ENCODE results near the gene D2HGDH. TPM values are rescaled to one million over a fixed set of nuclear protein-coding genes. Genes with fewer than 3 reads are reported as not detected.
A peak's percentile ranks its signal among the peaks of the same experiment; 100 is the strongest.

The D2HGDH gene
- total and polyA plus RNA-seq, 2 experiments from 2014 or later: 3.7 to 17.3 TPM

DNA sequence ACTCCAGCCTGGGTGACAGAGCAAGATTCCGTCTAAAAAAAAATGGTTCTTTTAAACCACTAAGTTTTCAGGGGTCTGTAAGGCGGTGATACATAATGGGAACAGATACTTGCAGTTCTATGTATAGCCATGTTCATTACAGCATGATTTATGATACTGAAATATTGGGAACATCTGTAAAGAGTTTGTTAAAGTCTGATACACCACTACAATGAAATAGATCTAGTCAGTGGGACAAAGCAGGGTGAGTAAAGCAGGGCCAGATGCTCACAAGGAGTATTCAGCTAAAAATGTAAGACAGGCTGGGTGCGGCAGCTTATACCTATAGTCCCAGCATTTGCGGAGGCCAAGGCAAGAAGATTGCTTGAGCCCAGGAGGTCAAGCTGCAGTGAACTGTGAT is 38.8 kb upstream of the D2HGDH start (continued):
- TF ChIP-seq, protein P1, sequence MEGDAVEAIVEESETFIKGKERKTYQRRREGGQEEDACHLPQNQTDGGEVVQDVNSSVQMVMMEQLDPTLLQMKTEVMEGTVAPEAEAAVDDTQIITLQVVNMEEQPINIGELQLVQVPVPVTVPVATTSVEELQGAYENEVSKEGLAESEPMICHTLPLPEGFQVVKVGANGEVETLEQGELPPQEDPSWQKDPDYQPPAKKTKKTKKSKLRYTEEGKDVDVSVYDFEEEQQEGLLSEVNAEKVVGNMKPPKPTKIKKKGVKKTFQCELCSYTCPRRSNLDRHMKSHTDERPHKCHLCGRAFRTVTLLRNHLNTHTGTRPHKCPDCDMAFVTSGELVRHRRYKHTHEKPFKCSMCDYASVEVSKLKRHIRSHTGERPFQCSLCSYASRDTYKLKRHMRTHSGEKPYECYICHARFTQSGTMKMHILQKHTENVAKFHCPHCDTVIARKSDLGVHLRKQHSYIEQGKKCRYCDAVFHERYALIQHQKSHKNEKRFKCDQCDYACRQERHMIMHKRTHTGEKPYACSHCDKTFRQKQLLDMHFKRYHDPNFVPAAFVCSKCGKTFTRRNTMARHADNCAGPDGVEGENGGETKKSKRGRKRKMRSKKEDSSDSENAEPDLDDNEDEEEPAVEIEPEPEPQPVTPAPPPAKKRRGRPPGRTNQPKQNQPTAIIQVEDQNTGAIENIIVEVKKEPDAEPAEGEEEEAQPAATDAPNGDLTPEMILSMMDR (conservative IDR thresholded peaks at IDR 0.05; ENCODE audit: low read depth in 2 of 2): no peak
- TF ChIP-seq ZNF331 (CRISPR knock-in tag; IDR thresholded peaks at IDR 0.05; ENCODE audit: low read depth) (no peak), JUNB (IDR thresholded peaks at IDR 0.05; ENCODE audit: unreplicated experiment) (no peak), STAT1 (IDR thresholded peaks at IDR 0.05; ENCODE audit: unreplicated experiment) (no peak), EZH2 (IDR thresholded peaks at IDR 0.05; ENCODE audit: low read depth, unreplicated experiment) (no peak), CREB1 (CRISPR knock-in tag; IDR thresholded peaks at IDR 0.05; ENCODE audit: low read depth) (no peak), ZNF114 (CRISPR knock-in tag; IDR thresholded peaks at IDR 0.05) (no peak), EZH2phosphoT487 (IDR thresholded peaks at IDR 0.05; ENCODE audit: unreplicated experiment) (no peak)
- TF ChIP-seq, protein P2, sequence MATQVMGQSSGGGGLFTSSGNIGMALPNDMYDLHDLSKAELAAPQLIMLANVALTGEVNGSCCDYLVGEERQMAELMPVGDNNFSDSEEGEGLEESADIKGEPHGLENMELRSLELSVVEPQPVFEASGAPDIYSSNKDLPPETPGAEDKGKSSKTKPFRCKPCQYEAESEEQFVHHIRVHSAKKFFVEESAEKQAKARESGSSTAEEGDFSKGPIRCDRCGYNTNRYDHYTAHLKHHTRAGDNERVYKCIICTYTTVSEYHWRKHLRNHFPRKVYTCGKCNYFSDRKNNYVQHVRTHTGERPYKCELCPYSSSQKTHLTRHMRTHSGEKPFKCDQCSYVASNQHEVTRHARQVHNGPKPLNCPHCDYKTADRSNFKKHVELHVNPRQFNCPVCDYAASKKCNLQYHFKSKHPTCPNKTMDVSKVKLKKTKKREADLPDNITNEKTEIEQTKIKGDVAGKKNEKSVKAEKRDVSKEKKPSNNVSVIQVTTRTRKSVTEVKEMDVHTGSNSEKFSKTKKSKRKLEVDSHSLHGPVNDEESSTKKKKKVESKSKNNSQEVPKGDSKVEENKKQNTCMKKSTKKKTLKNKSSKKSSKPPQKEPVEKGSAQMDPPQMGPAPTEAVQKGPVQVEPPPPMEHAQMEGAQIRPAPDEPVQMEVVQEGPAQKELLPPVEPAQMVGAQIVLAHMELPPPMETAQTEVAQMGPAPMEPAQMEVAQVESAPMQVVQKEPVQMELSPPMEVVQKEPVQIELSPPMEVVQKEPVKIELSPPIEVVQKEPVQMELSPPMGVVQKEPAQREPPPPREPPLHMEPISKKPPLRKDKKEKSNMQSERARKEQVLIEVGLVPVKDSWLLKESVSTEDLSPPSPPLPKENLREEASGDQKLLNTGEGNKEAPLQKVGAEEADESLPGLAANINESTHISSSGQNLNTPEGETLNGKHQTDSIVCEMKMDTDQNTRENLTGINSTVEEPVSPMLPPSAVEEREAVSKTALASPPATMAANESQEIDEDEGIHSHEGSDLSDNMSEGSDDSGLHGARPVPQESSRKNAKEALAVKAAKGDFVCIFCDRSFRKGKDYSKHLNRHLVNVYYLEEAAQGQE (IDR thresholded peaks at IDR 0.05; ENCODE audit: unreplicated experiment): no peak
- TF ChIP-seq, protein P3, sequence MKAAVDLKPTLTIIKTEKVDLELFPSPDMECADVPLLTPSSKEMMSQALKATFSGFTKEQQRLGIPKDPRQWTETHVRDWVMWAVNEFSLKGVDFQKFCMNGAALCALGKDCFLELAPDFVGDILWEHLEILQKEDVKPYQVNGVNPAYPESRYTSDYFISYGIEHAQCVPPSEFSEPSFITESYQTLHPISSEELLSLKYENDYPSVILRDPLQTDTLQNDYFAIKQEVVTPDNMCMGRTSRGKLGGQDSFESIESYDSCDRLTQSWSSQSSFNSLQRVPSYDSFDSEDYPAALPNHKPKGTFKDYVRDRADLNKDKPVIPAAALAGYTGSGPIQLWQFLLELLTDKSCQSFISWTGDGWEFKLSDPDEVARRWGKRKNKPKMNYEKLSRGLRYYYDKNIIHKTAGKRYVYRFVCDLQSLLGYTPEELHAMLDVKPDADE (IDR thresholded peaks at IDR 0.05): no peak

DNA sequence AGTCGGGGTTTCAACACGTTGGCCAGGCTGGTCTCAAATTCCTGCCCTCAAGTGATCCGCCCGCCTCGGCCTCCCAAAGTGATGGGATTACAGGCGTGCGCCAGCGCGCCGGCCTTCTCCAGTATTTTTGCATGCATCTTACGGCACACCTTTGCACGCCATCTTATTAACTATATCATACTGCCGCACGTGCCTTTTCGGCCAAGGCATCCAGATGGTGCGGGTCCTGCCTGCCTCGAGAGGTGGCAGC is 33.4 kb upstream of the D2HGDH start:
- H3K4me3 Mint-ChIP-seq: peak overlapping the region; percentile 89
- Histone ChIP-seq H3K4me2 (peak overlapping the region; percentile 92), H3K9me2 (ENCODE audit: insufficient read depth) (no peaks in the 10 kb centered on the region), H3K27ac (ENCODE audit: low read depth) (peak overlapping the region; percentile 83), H2AFZ (no peak overlapping the region), H4K20me1 (replicated peaks; ENCODE audit: insufficient read depth) (peaks cover 6% of the 10 kb centered on the region), H3K27me3 (ENCODE audit: insufficient read depth) (no peaks in the 10 kb centered on the region), H3K4me3 (peak overlapping the region; percentile 79), H3F3A (replicated peaks; ENCODE audit: low read depth) (no peaks in the 10 kb centered on the region), H3K79me2 (replicated peaks; ENCODE audit: insufficient read depth) (peaks cover 26% of the 10 kb centered on the region), H3K36me3 (ENCODE audit: insufficient read depth) (peaks cover 8% of the 10 kb centered on the region), H3K4me1 (ENCODE audit: insufficient read depth) (peaks cover 7% of the 10 kb centered on the region)
- DNase-seq (ENCODE audit: low spot score) (no peak), ATAC-seq (no peak)
- peaks cover 17% of the 10 kb centered on the region for H3K27me3 Mint-ChIP-seq (ENCODE audit: insufficient read depth, low read depth, poor library complexity)
- peaks cover 13% of the 10 kb centered on the region for H3K4me1 Mint-ChIP-seq
- no peaks in the 10 kb centered on the region; the same call in 2 of the 3 replicates for H3K9me3 Mint-ChIP-seq
- TF ChIP-seq, protein P1 (conservative IDR thresholded peaks at IDR 0.05; ENCODE audit: low read depth in 2 of 2): peak; percentile 35 to 55; a peak in 3 of 4 replicates
- no peak for TF ChIP-seq ZNF331 (CRISPR knock-in tag; IDR thresholded peaks at IDR 0.05; ENCODE audit: low read depth)
- no peak for TF ChIP-seq EZH2 (IDR thresholded peaks at IDR 0.05; ENCODE audit: low read depth, unreplicated experiment)
- peak overlapping the region; percentile 96 for H3K27ac Mint-ChIP-seq
- H3K36me3 Mint-ChIP-seq (ENCODE audit: low read depth): peaks cover 40% of the 10 kb centered on the region
